Stimulated activated naive CD4-positive, alpha-beta T cell treated with Interleukin-2 at 50 U/mL for 16 hours (primary cell): ENCODE measurements around the gene SLC12A7.
"Not testable (repeated sequence)": the region's sequence is repeated elsewhere in the genome, so short reads cannot be mapped to it uniquely, and the experiment has no call there.

Experiments
- DNase-seq: peaks from one replicate; lab custom pipeline; 2025; lab: John Stamatoyannopoulos, UW

Gene SLC12A7

GRCh38 chr5:1006656-1007071 lies 105.2 kb downstream of the SLC12A7 start:
- DNase-seq = no peak

- DNase-seq = no peak
These were observed 105.8 kb downstream of the SLC12A7 start for GRCh38 chr5:1005904-1006655.

GRCh38 chr5:1005249-1005851 lies 106.5 kb downstream of the SLC12A7 start:
- DNase-seq = no peak

- DNase-seq = peak; percentile 31
These were observed 107.2 kb downstream of the SLC12A7 start for GRCh38 chr5:1004461-1005248.

GRCh38 chr5:1003296-1003937 lies 108.4 kb downstream of the SLC12A7 start:
- DNase-seq = no peak

- no peak for DNase-seq
These were observed 109.0 kb downstream of the SLC12A7 start for GRCh38 chr5:1002836-1003235.

GRCh38 chr5:1002271-1002546 lies 109.7 kb downstream of the SLC12A7 start:
- no peak for DNase-seq

GRCh38 chr5:1001406-1002270 lies 110.2 kb downstream of the SLC12A7 start:
- DNase-seq = no peak

GRCh38 chr5:1000831-1001230 lies 111.0 kb downstream of the SLC12A7 start:
- DNase-seq = not testable (repeated sequence)
